NCI-H2171 (cell line): ENCODE measurements around the gene SPHK1.
A peak's percentile ranks its signal among the peaks of the same experiment; 100 is the strongest.

Experiments used
- DNase-seq: peaks from one replicate; lab custom pipeline; 2025; lab: John Stamatoyannopoulos, UW

Gene SPHK1

DNA sequence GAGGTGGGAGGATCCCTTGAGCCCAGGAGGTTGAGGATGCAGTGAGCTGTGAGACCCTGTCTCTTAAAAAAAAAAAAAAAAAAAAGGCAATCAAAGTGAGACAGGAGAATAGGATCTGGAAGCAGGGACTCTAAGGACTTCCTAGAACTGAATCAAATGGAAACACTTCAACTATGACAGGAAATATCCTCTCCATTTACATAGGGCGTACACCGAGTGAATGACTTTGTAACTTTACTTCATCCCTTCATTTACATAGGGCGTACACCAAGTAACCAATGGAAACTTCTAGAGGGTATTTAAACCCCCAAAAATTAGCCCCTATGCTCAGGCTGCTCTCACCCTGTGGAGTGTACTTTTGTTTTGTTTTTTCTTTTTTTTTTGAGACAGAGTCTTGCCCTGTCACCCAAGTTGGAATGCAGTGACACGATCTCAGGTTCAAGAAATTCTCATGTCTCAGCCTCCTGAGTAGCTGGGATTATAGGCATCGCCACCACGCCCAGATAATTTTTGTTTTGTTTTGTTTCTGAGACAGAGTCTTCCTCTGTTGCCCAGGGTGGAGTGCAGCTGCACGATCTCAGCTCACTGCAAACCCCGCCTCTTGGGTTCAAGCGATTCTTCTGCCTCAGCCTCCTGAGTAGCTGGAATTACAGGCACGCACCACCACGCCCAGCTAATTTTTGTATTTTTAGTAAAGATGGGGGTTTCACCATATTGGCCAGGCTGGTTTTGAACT lies 21.1 kb upstream of the SPHK1 start:
- no peak for DNase-seq

DNA sequence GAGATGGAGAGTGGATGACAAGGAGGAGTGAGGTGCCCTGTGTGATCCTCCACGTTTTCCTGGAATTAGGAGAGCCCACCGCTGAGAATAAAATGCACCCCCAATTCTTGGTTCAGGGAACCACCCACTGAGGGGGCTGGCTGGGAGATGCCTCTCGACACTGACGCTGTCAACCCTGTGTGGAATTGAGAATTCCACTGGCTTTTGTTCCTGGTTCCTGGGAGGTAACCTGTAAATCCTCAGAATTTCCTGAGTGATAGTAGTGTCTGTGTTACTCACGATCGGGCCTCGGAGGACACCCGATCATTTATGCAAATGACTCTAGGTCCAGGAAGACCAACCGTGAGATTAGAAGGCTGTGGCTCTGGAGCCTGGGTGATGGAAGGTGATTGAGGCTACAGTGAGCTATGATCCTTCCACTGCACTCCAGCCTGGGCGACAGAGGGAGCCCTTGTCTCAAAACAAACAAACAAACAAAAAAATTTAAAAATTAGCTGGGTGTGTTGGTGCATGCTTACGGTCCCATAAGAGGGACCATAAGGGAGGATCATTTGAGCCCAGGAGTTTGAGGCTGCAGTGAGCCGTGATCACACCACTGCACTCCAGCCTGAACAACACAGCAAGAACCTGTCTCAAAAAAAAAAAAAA lies 19.0 kb upstream of the SPHK1 start:
- peak; percentile 38 for DNase-seq

DNA sequence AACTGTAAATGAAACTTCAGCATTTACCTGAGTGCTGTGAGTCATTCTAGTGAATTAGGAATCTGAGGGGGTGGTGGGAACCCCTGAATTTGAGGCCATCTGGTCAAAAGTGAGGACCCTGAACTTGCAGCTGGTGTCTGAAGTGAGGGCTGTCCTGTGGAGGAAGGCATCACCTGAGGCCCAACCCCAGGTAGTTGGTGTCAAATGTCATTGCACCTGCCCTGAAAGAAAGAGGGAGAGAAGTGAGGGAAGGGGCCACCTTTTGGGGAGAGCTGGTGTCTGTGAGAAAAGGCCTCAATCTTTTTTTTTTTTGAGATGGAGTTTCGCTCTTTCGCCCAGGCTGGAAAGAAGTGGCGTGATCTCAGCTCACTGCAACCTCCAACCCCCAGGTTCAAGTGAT lies 18.2 kb upstream of the SPHK1 start:
- no peak for DNase-seq

DNA sequence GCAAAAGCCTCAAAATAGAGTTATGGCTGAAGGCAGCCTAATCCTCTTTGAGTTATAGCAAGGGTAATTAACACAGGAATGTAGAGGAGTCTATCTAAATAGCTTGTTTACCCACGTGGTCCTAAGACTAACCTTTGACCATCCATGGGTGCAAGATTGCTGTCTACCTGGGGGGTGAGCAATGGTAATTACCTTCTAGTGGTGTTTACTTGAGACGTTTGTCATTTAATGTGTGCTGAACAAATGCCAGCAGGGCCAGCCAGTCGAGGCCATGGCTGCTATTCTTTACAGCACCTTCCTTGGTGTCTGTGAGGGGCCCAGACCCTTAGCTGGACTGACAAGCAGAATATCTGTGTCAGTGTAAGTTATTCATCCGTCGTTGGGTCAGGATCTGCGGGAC lies 16.8 kb upstream of the SPHK1 start:
- no peak for DNase-seq

DNA sequence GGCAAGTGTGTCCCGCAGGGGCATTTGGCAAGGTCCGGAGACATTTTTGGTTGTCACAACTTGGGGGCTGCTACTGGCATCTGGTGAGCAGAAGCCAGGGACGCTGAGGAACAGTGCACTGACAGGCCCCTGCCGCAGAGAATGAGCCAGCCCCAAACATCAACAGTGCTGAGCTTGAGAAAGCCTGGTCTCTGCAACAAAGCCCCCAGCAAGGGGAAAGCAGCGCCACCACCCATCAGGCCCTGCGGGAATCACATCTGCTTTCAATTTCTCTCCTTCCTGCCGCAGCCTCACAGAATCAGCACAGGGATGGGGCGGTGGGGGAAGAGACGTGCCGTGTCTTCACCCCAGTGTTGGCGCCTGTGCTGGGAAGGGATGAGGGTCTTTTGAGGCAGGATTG lies 15.9 kb upstream of the SPHK1 start:
- DNase-seq: no peak

DNA sequence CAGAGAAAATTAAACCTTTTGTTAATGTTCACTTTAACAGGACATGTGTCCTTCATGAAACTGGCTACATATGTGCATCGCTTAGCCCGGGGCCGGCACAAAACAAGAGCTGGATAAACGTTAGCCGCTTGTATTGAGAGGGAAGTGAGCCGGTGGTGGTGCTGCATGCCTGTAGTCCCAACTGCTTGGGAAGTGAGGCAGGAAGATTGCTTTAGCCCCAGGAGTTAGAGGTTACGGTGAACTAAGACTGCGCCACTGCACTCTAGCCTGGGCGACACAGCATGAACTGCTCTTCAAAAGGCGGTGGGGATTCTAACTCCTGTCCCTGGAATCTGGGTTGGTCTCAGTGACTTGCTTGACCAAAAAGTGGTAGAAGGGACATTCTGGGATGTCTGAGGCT lies 15.0 kb upstream of the SPHK1 start:
- DNase-seq: no peak

DNA sequence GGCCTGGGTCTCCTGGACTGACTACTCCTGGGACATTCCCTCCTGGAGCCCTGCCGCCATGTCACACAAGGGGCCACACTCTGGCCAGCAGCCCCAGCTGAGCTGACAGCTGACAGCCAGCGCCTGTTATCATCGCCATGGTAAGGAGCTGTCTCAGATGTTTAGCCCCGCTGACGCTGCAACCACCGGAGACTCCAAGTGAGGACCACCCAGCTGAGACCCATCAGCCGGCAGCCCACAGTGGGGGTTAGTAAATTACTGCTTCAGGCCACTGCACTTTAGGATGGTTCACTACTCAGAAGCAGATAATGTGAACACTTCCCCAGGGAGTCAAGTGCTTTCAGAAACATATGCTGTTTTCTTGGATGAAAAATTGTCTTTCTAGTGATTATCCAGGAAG lies 14.6 kb upstream of the SPHK1 start:
- peak; percentile 57 for DNase-seq

DNA sequence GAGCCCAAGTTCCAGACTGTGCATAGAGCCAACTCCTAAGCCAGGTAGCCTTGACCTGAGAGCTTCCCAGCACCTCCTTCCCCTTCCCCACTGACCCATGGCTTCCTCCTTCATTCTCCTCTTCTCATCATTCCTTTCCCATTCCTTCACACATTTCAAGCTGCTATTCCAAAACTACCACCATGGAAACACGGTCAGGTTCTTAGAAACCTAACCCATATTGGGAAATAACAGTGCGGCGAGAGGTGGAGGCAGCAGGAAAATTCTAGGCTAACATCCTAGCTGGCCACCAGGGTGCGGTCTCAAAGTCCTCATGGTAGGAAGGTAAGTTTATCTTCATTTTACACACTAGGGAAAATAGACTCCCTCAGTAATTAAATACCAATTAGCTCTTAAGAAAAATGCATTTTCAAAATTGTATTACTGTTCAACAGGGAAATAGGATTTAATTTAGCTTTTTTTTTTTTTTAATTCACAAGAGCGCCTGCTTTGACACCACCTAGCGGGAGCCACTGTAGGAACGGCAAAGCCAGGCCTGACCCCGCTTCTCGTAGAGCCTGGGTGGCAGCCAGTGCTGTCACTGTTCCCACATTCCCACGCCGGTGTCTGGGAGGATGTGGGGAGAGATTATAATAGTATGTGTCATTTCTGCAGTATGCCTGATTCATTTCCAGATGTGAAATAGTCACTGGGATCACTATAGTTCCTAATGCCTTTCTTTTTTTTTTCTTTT lies 14.0 kb upstream of the SPHK1 start:
- DNase-seq: no peak

DNA sequence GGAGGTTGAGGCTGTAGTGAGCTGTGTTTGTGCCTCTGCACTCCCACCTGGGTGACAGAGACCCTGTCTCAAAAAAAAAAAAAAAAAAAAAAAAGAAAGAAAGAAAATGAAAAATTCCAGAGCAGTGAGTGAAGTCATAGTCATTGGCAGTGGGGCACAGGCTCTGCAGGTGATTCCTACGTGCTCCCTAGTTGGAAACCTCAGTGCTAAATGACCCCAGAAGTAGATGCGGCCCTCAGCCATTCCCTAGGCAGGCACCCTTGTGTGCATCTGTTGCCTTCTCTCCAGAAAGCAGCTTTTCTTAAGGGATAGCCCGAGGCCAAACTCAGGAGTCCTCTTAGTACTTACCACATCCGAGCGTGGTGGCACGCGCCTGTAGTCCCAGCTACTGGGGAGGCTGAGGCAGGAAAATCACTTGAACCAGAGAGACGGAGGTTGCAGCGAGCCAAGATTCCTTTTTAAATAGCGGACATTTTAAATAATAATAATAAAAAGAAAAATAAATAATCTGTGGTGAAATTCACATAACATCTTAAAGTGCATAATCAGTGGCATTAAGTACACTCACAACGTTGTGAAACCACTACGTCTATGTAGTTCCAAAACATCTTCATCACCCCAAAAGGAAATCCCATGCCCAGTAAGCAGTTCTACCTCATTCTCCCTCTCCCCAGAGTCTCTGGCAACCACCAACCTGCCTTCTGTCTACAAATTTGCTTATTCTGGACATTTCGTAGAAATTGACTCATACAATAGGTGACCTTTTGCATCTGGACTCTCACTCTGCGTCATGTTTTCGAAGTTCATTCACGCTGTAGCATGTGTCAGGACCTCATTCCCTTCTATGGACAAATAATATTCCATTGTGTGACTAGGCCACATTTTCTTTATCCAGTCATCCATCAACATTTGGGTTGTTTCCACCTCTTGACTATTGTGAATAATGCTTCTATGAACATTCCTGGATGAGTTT lies 12.5 kb upstream of the SPHK1 start:
- no peak for DNase-seq

DNA sequence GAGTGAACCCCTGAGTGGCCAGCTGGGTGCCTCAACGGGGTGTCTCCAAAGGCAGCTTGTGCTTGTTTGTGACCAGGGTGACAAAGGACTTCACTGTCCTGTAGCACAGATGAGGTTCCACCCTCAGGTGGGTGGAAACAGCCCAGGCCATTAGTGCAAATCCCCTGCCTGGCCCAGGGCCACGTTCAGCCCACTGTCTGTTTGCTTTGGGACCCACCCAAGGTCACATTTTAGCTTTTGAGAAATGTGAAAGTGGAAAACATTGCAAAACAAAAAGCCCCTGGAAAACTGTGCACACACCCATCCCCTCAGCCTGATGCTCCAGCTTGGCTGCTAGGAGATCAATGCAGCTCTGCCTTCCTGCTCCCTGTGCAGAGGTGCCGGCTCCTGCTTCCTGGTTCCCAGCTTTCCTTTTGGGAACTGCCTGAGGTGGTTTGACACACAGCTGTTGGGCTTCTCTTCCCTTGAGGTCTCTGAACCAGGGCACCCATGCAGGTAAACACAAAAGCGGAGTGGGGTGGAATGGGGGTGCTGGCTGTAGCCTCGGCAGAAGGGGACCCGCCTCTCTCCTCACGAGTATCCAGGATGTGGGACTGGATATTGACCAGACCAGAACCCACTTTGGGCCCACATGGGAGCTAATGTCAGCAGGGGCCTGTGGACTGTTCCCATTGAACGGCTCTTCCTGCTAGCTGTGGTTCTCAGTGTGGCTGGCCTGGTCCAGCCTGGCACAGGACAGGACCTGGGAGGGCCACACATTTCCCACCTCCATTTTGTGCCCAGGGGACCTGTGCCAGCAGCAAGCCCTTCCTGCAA lies 7.9 kb upstream of the SPHK1 start:
- no peak for DNase-seq

DNA sequence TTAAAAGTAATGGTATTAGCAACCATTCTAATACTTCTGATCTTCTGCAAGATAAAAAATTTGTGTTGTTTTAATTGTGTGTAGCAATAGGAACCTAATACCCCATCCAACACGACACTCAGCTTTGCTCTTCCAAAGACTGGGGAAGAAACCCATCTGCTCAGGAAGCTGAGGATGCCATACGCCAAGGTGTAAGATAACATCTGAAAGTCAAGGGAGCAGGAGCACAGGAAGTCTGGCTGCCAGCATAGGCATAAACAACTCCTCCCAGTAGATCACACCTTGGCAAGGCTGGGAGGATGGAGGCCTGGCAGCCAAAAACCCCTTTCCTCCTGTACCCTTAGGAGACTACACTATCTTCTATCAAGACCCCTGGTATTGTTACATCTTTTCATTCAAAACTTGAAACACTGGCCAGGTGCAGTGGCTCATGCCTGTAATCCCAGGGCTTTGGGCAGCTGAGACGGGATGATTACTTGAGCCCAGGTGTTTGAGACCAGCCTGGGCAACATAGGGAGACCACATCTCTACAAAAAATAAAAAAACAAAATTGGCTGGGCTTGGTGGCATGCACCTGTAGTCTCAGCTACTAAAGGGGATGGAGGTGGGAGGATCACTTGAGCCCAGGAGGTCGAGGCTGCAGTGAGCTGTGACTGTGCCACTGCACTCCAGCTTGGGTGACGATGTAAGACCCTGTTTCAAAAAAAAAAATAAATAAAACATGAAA lies 5.7 kb upstream of the SPHK1 start:
- peak; percentile 87 for DNase-seq

DNA sequence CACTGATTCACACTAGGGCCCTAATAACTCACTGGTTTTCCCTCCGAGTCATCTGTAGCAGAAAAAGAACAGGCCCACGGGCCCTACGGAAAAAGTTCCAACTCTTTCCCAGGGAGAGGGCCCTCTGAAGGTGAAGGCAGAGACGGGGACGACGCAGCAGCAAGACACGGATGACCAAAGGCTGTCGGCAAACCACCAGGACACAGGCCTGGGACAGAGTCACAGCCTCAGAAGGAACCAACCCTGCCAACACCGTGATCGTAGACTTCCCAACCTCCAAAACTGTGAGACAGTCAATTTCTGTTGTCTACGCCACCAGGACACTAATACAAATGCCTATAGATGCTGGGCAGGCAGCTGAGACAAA lies 5.2 kb upstream of the SPHK1 start:
- no peak for DNase-seq

DNA sequence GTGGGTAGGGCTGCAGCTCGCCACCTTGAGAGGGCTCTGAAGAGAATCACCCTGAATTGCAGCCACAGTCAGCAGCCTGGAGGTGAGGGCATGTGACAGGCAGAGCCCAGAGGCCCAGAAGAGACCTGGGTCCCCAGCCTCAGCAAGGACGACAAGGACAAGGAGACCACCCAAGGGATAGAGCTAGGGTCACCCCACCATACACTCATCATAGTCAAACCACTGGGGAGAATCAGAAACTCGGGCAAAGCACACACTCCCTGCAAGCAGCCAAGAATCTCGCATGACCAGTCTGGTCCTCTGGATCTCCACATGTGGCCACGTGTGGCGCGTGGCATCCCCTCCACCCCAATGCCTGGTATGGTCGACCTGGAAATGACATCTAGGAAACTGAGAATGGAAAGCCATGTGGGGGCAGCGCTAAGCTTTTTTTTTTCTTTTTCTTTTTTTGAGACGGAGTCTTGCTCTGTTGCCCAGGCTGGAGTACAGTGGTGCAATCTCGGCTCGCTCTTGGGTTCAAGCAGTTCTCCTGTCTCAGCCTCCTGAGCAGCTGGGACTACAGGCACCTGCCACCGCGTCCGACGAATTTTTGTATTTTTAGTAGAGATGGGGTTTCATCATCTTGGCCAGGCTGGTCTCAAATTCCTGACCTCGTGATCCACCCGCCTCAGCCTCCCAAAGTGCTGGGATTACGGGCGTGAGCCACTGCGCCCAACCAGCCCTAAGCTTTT lies 4.6 kb upstream of the SPHK1 start:
- no peak for DNase-seq

DNA sequence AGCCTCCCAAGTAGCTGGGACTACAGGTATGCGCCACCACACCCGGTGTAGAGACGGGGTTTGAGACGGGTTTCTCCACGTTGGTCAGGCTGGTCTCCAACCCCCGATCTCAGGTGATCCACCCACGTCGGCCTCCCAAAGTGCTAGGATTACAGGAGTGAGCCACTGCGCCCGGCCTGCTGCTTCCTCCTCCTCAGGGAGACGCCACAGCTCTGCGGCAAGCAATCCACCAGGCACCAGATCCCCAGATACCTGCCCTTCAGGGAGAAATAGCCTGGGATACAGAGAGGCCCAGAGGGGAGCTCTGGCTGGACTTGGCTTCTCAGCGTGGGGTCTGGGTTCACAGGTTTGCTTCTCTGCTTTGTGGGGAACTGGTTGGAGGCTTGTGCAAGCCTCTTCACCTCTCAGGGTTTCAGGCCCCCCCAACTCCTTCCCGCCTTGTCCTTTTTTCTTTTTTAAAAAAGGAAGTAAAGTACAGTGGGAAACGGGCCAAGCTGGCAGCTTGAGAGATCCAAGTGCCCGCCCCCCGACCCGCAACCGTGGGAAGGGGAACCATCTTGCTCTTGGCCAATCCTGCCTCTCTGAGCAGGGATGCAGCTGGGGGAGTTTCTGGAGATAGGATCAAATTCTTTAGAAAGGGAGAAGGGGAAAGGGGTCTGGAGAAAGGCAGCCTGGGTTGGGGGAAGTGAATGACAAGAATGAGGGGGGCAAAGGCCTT lies 2.6 kb upstream of the SPHK1 start:
- DNase-seq: no peak

DNA sequence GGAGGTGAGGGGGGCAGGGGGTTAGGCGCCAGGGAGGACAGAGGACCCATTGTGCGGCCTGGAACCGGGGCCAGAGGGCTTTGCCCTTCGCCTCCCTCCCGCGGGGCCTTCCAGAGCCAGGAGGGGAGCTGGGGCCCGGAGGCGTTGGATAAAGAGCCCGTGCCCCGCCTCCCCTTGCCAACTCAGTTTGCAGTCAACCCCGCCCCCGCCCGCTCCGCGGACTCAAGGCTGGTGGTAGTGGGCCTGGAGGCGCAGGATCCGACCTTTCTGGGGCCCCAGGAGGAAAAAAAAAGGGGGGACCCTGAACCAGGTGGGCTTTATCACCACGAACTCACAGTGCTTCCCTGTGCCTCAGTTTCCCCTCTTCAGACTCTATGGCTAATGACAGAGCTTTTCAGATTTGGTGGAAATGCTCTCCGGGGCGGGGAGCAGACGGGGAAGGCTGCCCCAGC lies 2.0 kb upstream of the SPHK1 start:
- DNase-seq: no peak

DNA sequence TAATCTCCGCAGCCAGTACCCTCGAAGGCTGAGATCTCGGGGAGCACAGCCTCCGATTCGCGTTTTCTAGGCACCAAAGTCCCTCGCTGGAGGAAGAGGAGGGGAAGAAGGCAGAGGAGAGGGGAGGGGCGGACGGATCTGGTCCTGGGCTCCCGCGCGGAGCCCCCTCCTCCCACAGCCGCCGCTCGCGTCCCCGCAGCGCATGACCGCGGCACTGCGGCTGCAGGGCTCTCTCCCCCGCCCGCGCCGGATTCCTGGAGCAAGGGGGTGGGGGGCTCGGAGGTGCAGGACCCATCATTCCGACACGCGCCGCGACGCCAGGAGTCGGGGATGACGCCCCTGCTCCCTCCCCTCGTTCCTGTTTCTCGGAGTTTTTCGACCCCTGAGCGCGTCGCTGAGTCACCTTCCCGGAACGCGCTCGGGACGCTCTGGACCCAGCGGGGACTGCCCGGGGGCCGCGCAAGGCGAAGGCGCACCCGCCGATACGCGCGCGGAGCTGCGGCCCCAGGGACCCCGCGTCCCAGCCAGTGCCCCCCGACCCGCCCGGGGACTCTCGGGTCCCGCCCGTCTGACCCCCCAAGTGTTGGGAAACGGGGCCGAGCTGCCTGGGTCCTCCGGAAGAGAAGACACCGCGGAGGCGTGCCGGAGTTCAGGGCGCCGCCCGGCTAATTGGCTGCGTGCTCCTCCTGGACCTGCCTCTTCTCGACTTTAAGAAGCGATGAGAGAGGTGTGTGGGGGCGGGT lies 1.4 kb upstream of the SPHK1 start:
- no peak for DNase-seq

DNA sequence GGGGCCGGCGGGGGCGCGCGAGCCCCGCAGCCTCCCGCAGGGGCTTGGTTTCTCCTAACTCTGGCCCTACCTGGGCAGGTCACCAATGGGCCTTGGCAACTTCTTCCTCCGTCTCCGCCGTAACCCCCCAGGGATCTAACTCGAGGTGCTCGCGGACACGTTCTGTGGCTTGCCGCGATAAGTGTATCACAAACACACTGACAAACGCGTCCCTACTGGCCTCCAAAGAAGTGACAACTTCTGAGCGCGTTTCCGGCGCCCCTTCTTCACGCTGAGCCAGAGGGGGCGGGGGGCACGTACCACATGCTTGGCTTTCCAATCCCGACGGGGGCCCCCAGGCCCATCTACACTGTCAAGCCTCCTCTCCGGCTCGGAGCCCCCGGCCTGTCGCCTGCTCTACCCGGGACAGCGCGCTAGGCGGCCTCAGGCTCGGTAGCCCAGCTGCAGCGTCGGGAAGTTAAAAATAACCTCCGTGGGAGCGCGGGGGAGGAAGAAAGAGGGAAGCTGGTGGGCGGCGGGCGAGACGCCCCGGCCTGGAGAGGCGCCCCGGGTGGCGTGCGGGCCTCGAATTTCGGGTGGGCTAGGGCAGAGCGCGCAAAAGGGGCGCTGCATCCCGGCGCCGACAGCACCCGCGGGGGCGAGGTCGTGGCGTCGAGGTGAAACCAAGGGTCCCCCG lies 725 bp upstream of the SPHK1 start:
- no peak for DNase-seq
